Measurements from ENCODE around the gene SUSD6. TPM values are rescaled to one million over a fixed set of nuclear protein-coding genes. Genes with fewer than 3 reads are reported as not detected.

Gene SUSD6
- total RNA-seq, 1 experiment from 2014 or later, result 3.7 TPM

DNA sequence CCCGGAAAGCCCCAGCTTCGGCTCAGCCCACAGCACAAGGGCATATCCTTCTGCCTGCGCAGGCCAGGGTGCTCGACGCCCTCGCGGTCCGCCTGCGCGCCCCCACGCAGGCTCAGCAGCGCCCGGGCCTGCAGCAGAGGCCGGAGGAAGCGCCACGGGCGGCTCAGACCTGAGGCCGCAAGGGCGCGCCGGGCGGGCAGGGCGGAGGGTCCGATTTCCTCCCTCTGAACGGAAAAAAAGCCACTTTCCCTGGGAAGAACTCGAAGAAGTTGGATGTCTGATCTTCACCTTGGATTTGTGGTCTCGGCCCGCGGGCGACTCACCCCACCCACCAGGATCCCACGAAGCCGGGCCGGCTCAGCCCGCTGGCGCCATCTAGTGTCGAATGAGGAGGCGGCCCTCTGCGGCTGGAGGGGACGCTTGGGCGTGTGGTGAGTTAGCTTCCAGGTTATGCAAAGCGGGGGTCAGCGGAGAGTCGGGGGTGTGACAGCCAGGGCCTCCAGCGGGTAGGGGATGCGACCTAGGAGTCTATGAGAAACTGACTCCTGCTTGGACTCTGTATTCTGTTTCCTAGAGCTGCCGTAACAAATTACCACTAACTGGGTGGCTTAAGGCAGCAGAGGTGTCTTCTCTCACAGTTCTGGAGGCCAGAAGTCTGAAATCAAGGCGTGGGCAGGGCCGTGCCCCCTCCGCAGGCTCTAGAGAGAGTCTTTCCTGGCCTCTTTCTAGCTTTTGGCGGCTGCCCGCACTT is 115.5 kb downstream of the SUSD6 start:
- Mint-ChIP-seq H3K9me3 (peaks cover 0 to 1% of the 10 kb centered on the region in 2 experiments; a peak in 2 of 5 replicates), H3K27me3 (ENCODE audit: low read depth) (peaks cover 13% of the 10 kb centered on the region), H3K36me3 (ENCODE audit: insufficient read depth in 1 of 3, low read depth in 3 of 3) (no peaks in the 10 kb centered on the region; a peak in 1 of 7 replicates), H3K4me1 (peaks cover 6 to 7% of the 10 kb centered on the region in 2 experiments), H3K4me3 (peak overlapping the region; percentile 50 to 57; a peak in 4 of 5 replicates), H3K27ac (no peak overlapping the region; a peak in 1 of 7 replicates)
- H3K79me1 ChIP-seq (ENCODE audit: insufficient read depth, low read depth, low read length, poor library complexity, severe bottlenecking), result no peaks in the 10 kb centered on the region
- H4K8ac ChIP-seq (replicated peaks; ENCODE audit: insufficient read length, low read depth, low read length), result no peak overlapping the region
- no peak overlapping the region for H2BK20ac ChIP-seq (ENCODE audit: low read depth, low read length, poor library complexity, severe bottlenecking)
- no peaks in the 10 kb centered on the region for H4K20me1 ChIP-seq (ENCODE audit: control insufficient read depth, insufficient read depth, insufficient read length)
- H3K9me3 ChIP-seq (ENCODE audit: control insufficient read depth, low read depth, low read length), result no peaks in the 10 kb centered on the region
- no peak overlapping the region for H4K91ac ChIP-seq (ENCODE audit: insufficient read length, low read depth, low read length)
- H3K14ac ChIP-seq (ENCODE audit: insufficient read depth, low read length), result 0 out of 2 replicates have a peak overlapping the region, but pooled peaks have one; percentile 26
- H3K56ac ChIP-seq (ENCODE audit: insufficient read length, low read depth, low read length), result no peak overlapping the region
- H3K23ac ChIP-seq (ENCODE audit: insufficient read length, low read depth, low read length), result no peak overlapping the region
- H3K79me2 ChIP-seq (ENCODE audit: insufficient read depth, low read length), result no peaks in the 10 kb centered on the region
- no peak overlapping the region for H2BK12ac ChIP-seq (ENCODE audit: insufficient read length, low read depth, low read length)
- WGBS (ENCODE audit: extremely low coverage, insufficient read length, low lambda C conversion rate), result no CpG with 5 or more reads among the region's 51 CpGs
- no peak overlapping the region for H4K5ac ChIP-seq (ENCODE audit: insufficient read length, low read depth, low read length)
- no peak overlapping the region for H3T11ph ChIP-seq (ENCODE audit: low read length)
- no peak overlapping the region for H2AK5ac ChIP-seq (ENCODE audit: insufficient read length, low read length)
- H3K23me2 ChIP-seq (ENCODE audit: insufficient read length, low read depth, low read length, poor library complexity, severe bottlenecking), result no peaks in the 10 kb centered on the region
- no peak overlapping the region for H2AFZ ChIP-seq (ENCODE audit: low read length)
- H3K27ac ChIP-seq (ENCODE audit: insufficient read length, low read depth, low read length), result no peak overlapping the region
- H2BK5ac ChIP-seq (ENCODE audit: insufficient read length, low read length), result no peak overlapping the region
- no peak overlapping the region for H3K9ac ChIP-seq (ENCODE audit: extremely low read depth, insufficient read length, low read length)
- TF ChIP-seq, protein P1, sequence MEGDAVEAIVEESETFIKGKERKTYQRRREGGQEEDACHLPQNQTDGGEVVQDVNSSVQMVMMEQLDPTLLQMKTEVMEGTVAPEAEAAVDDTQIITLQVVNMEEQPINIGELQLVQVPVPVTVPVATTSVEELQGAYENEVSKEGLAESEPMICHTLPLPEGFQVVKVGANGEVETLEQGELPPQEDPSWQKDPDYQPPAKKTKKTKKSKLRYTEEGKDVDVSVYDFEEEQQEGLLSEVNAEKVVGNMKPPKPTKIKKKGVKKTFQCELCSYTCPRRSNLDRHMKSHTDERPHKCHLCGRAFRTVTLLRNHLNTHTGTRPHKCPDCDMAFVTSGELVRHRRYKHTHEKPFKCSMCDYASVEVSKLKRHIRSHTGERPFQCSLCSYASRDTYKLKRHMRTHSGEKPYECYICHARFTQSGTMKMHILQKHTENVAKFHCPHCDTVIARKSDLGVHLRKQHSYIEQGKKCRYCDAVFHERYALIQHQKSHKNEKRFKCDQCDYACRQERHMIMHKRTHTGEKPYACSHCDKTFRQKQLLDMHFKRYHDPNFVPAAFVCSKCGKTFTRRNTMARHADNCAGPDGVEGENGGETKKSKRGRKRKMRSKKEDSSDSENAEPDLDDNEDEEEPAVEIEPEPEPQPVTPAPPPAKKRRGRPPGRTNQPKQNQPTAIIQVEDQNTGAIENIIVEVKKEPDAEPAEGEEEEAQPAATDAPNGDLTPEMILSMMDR (conservative IDR thresholded peaks at IDR 0.05), result peak; percentile 99
- no peak overlapping the region for H2BK120ac ChIP-seq (ENCODE audit: low read depth, low read length, poor library complexity, severe bottlenecking)
- H3K18ac ChIP-seq (ENCODE audit: insufficient read length, low read depth, low read length), result no peak overlapping the region
- H3K4ac ChIP-seq (ENCODE audit: low read depth, low read length), result no peak overlapping the region
- peak; percentile 86 for DNase-seq
- no peaks in the 10 kb centered on the region for H3K4me1 ChIP-seq (ENCODE audit: insufficient read depth, low read length)
- H2BK15ac ChIP-seq (ENCODE audit: low read depth, low read length), result no peak overlapping the region
- H3K27me3 ChIP-seq (ENCODE audit: insufficient read depth, low read length), result no peaks in the 10 kb centered on the region; the same call in 1 of the 2 replicates
- peak overlapping the region; percentile 10 for H3K4me2 ChIP-seq (ENCODE audit: insufficient read depth, insufficient read length, low read length)
